Liver (tissue), 9 donors: Measurements from ENCODE around the gene MS4A4E. TPM values are rescaled to one million over a fixed set of nuclear protein-coding genes. Genes with fewer than 3 reads are reported as not detected.
A peak's percentile ranks its signal among the peaks of the same experiment; 100 is the strongest.
"Not testable (repeated sequence)": the region's sequence is repeated elsewhere in the genome, so short reads cannot be mapped to it uniquely, and the experiment has no call there.

Source experiments
- DNase-seq: peaks from one replicate; pipeline ENCODE4 v3.0.0-alpha.2; 2017; ENCODE audit warnings: low spot score
- H3K27ac ChIP-seq, 2 donors: one replicate each; pipeline ENCODE4 v1.7.0; 2013; ENCODE audit warnings: inconsistent platforms in 2 of 2, low read length in 2 of 2, control low read depth in 1 of 2, low read depth in 1 of 2, mild to moderate bottlenecking in 1 of 2
- H3K27me3 ChIP-seq, 4 donors: one replicate each; pipeline versions ENCODE4 v1.6.1 to v1.7.0; 2013; ENCODE audit warnings: low read length in 3 of 4, inconsistent platforms in 1 of 4, mild to moderate bottlenecking in 1 of 4, moderate library complexity in 1 of 4; ENCODE audit not compliant: control insufficient read depth in 4 of 4, insufficient read depth in 4 of 4
- H3K36me3 ChIP-seq, 4 donors: one replicate each; pipeline versions ENCODE4 v1.6.1 to v1.7.0; 2013; ENCODE audit warnings: low read length in 3 of 4, mild to moderate bottlenecking in 3 of 4, low read depth in 1 of 4, moderate library complexity in 1 of 4; ENCODE audit not compliant: control insufficient read depth in 4 of 4, insufficient read depth in 3 of 4
- H3K4me1 ChIP-seq, 4 donors: one replicate each; pipeline versions ENCODE4 v1.6.1 to v1.7.0; 2013; ENCODE audit warnings: low read length in 3 of 4, mild to moderate bottlenecking in 3 of 4, moderate library complexity in 1 of 4; ENCODE audit not compliant: control insufficient read depth in 4 of 4, insufficient read depth in 4 of 4
- H3K4me3 ChIP-seq, 3 donors: one replicate each; pipeline versions ENCODE4 v1.6.1 to v1.7.0; 2013; ENCODE audit warnings: low read length in 3 of 3, control low read depth in 1 of 3, low read depth in 1 of 3, mild to moderate bottlenecking in 1 of 3
- H3K9ac ChIP-seq, 2 donors: one replicate each; pipeline ENCODE4 v1.7.0; 2013; ENCODE audit warnings: low read length in 2 of 2, mild to moderate bottlenecking in 2 of 2, moderate library complexity in 2 of 2, control low read depth in 1 of 2, low read depth in 1 of 2
- H3K9me3 ChIP-seq, 4 donors: one replicate each; pipeline versions ENCODE4 v1.6.1 to v1.7.0; 2013; ENCODE audit warnings: low read length in 3 of 4; ENCODE audit not compliant: control insufficient read depth in 4 of 4
- CTCF ChIP-seq: fragments of 150-350 bp; IDR thresholded peaks from 2 replicates; pipeline ENCODE4 v1.5.1; 2017; ENCODE audit warnings: improper control_type of control experiment, low read depth, low read length; ENCODE audit not compliant: missing input control
- FOXA2 ChIP-seq: IDR thresholded peaks from 2 replicates; pipeline ENCODE4 v1.6.1; 2016; ENCODE audit warnings: antibody characterized with exemption
- GABPA ChIP-seq, 2 donors: IDR thresholded peaks in 1 of 2; conservative IDR thresholded peaks in 1 of 2; 2 replicates each; pipeline ENCODE4 v1.6.1; 2016; ENCODE audit warnings: antibody characterized with exemption in 2 of 2, mild to moderate bottlenecking in 1 of 2, moderate library complexity in 1 of 2
- JUND ChIP-seq, 2 donors: IDR thresholded peaks; 2 replicates each; pipeline ENCODE4 v1.6.1; 2016; ENCODE audit warnings: antibody characterized with exemption in 2 of 2
- REST ChIP-seq: IDR thresholded peaks from 2 replicates; pipeline ENCODE4 v1.6.1; 2016; ENCODE audit warnings: antibody characterized with exemption, mild to moderate bottlenecking
- YY1 ChIP-seq: IDR thresholded peaks from 2 replicates; pipeline ENCODE4 v1.6.1; 2016; ENCODE audit warnings: antibody characterized with exemption, mild to moderate bottlenecking
- WGBS: extraction: QIAGEN DNeasy Blood & Tissue Kit; methylation state at CpG from one replicate; pipeline ENCODE4 v1.1.7; 2013; 5-methylcytosine and 5-hydroxymethylcytosine counted together
- polyA plus RNA-seq, 2 donors: library from polyadenylated mRNA; stranded (reverse) in 1 of 2; unstranded in 1 of 2; fragments of 200-250 nt in 1 of 2; fragments of >200 nt in 1 of 2; fragmentation: Nextera tagmentation in 1 of 2; extraction: Ambion mirVana in 1 of 2; gene quantifications; one replicate each; pipeline versions ENCODE4 v1.2.1 to v1.2.3, GENCODE V29; 2013 to 2015
- total RNA-seq, 2 donors: library from RNA; depleted of rRNA; stranded (reverse); fragments of >200 nt; gene quantifications; one replicate each; pipeline ENCODE4 v1.2.3, GENCODE V29; 2014
- donor health status: healthy.
- donor health status: healthy.
- donor health status: healthy.
- donor health status: healthy.
- donor health status: healthy.

The MS4A4E gene
- total and polyA plus RNA-seq, 4 donors: 0.23 to 2.1 (median 0.78) TPM

GRCh38 chr11:60193687-60194433, 49.1 kb downstream of the MS4A4E start (continued):
- TF ChIP-seq CTCF: peak; percentile 97

GRCh38 chr11:60192564-60192963, 50.4 kb downstream of the MS4A4E start:
- 88% methylated on average over 4 of the region's 4 CpGs for WGBS
- not testable (repeated sequence) for H3K27me3 ChIP-seq, DNase-seq, H3K4me1 ChIP-seq, H3K36me3 ChIP-seq, H3K27ac ChIP-seq, H3K4me3 ChIP-seq, H3K9me3 ChIP-seq, H3K9ac ChIP-seq

- not testable (repeated sequence) for H3K36me3 ChIP-seq, H3K9ac ChIP-seq, DNase-seq, H3K4me3 ChIP-seq, H3K9me3 ChIP-seq, H3K4me1 ChIP-seq, H3K27me3 ChIP-seq, H3K27ac ChIP-seq
- 52% methylated on average over 3 of the region's 3 CpGs for WGBS
These were observed 54.5 kb downstream of the MS4A4E start for GRCh38 chr11:60188481-60188880.

GRCh38 chr11:60186128-60186527, 56.8 kb downstream of the MS4A4E start:
- WGBS: 81% methylated on average over 2 of the region's 2 CpGs
- not testable (repeated sequence) for H3K36me3 ChIP-seq, DNase-seq, H3K9ac ChIP-seq, H3K27ac ChIP-seq, H3K9me3 ChIP-seq, H3K27me3 ChIP-seq, H3K4me1 ChIP-seq, H3K4me3 ChIP-seq

- H3K9ac ChIP-seq, H3K36me3 ChIP-seq, H3K4me3 ChIP-seq, H3K27ac ChIP-seq, H3K4me1 ChIP-seq, H3K9me3 ChIP-seq, H3K27me3 ChIP-seq, DNase-seq: not testable (repeated sequence)
- WGBS: 55% methylated on average over 2 of the region's 2 CpGs
These were observed 57.5 kb downstream of the MS4A4E start for GRCh38 chr11:60185512-60185827.

- 62% methylated on average over 1 of the region's 1 CpG for WGBS
- TF ChIP-seq CTCF: no peak
- no peak for TF ChIP-seq GABPA (IDR thresholded peaks at IDR 0.05 in 1 of 2, conservative IDR thresholded peaks at IDR 0.05 in 1 of 2)
- TF ChIP-seq FOXA2: no peak
- no peak for TF ChIP-seq REST
- TF ChIP-seq JUND (IDR thresholded peaks at IDR 0.05): no peak
- TF ChIP-seq YY1: no peak
These were observed 58.0 kb downstream of the MS4A4E start for GRCh38 chr11:60184824-60185511.

More at GRCh38 chr11:60184824-60185511, 58.0 kb downstream of the MS4A4E start:
- H3K27ac ChIP-seq: peak overlapping the region in 1 of 2 donors; percentile 38
- no peak for DNase-seq
- H3K4me3 ChIP-seq: no peak overlapping the region
- H3K27me3 ChIP-seq: no peaks in the 10 kb centered on the region
- no peak overlapping the region for H3K9ac ChIP-seq
- no peaks in the 10 kb centered on the region for H3K36me3 ChIP-seq
- no peaks in the 10 kb centered on the region for H3K9me3 ChIP-seq
- no peaks in the 10 kb centered on the region for H3K4me1 ChIP-seq
